Keratinocyte (primary cell): ENCODE results near the gene EFR3B. TPM values are rescaled to one million over a fixed set of nuclear protein-coding genes. Genes with fewer than 3 reads are reported as not detected.

Experiments
- DNase-seq: peaks from one replicate; pipeline ENCODE4 v3.0.0-alpha.2; 2011; ENCODE audit warnings: low read depth, missing footprints, low spot score
- FAIRE-seq: peaks from 2 replicates; lab custom pipeline; 2011; peaks lifted over from hg19 to GRCh38; lab: Jason Lieb, UNC
- H2AFZ ChIP-seq: 2 replicates; pipeline ENCODE4 v1.6.0; 2012; ENCODE audit warnings: low read length, control low read depth, inconsistent platforms; ENCODE audit not compliant: control insufficient read depth
- H3K27ac ChIP-seq: 2 replicates; pipeline ENCODE4 v1.5.1; 2011; ENCODE audit warnings: low read length; ENCODE audit not compliant: control insufficient read depth, insufficient read depth
- H3K27me3 ChIP-seq: 3 replicates; pipeline ENCODE4 v1.6.0; 2011; ENCODE audit warnings: low read length; ENCODE audit not compliant: control insufficient read depth, insufficient read depth; ENCODE audit errors: extremely low read depth
- H3K36me3 ChIP-seq, 2 experiments: 2 replicates in 1 of 2; 3 replicates in 1 of 2; pipeline ENCODE4 v1.5.1; 2011; ENCODE audit warnings: low read length in 2 of 2, mild to moderate bottlenecking in 1 of 2; ENCODE audit not compliant: control insufficient read depth in 2 of 2, insufficient read depth in 2 of 2; ENCODE audit errors: extremely low read depth in 1 of 2
- H3K4me1 ChIP-seq: 3 replicates; pipeline ENCODE4 v1.5.1; 2011; ENCODE audit warnings: low read length; ENCODE audit not compliant: control insufficient read depth, insufficient read depth; ENCODE audit errors: extremely low read depth
- H3K4me2 ChIP-seq: 3 replicates; pipeline ENCODE4 v1.6.0; 2011; ENCODE audit warnings: low read depth, low read length; ENCODE audit not compliant: control insufficient read depth, insufficient read depth; ENCODE audit errors: extremely low read depth
- H3K4me3 ChIP-seq, 3 experiments: fragments of 200-600 bp in 1 of 3; sonication (generic) in 1 of 3; 2 replicates in 2 of 3; 3 replicates in 1 of 3; pipeline ENCODE4 v1.5.1; 2011 to 2016; ENCODE audit warnings: low read length in 3 of 3, mild to moderate bottlenecking in 3 of 3, control low read depth in 2 of 3, inconsistent platforms in 1 of 3, low read depth in 1 of 3, mixed read lengths in 1 of 3, mixed run types in 1 of 3, moderate library complexity in 1 of 3; ENCODE audit not compliant: control insufficient read depth in 2 of 3, insufficient read depth in 2 of 3; ENCODE audit errors: extremely low read depth in 1 of 3
- H3K79me2 ChIP-seq: 2 replicates; pipeline ENCODE4 v1.6.0; 2012; ENCODE audit warnings: low read length; ENCODE audit not compliant: control insufficient read depth, insufficient read depth
- H3K9ac ChIP-seq: 3 replicates; pipeline ENCODE4 v1.6.0; 2011; ENCODE audit warnings: low read length; ENCODE audit not compliant: control insufficient read depth, insufficient read depth; ENCODE audit errors: extremely low read depth
- H3K9me1 ChIP-seq: 3 replicates; pipeline ENCODE4 v1.6.0; 2011; ENCODE audit warnings: low read length; ENCODE audit not compliant: control insufficient read depth, insufficient read depth; ENCODE audit errors: extremely low read depth
- H3K9me3 ChIP-seq: 2 replicates; pipeline ENCODE4 v1.5.1; 2012; ENCODE audit warnings: low read depth, low read length; ENCODE audit not compliant: control insufficient read depth
- H4K20me1 ChIP-seq: 3 replicates; pipeline ENCODE4 v1.6.0; 2011; ENCODE audit warnings: low read length; ENCODE audit not compliant: control insufficient read depth, insufficient read depth; ENCODE audit errors: extremely low read depth
- CTCF ChIP-seq, 3 experiments: IDR thresholded peaks in 1 of 3; conservative IDR thresholded peaks in 1 of 3; optimal IDR thresholded peaks in 1 of 3; 2 replicates in 2 of 3; 3 replicates in 1 of 3; pipeline versions ENCODE3 to v1.5.1; 2011; ENCODE audit warnings: low read length in 3 of 3, mild to moderate bottlenecking in 3 of 3, moderate library complexity in 2 of 3, control low read depth in 1 of 3, inconsistent platforms in 1 of 3; ENCODE audit not compliant: insufficient read depth in 2 of 3; ENCODE audit errors: extremely low read depth in 1 of 3
- EZH2 ChIP-seq: IDR thresholded peaks from one replicate; pipeline ENCODE4 v1.6.1; 2012; ENCODE audit warnings: inconsistent platforms, mild to moderate bottlenecking, low read length, moderate library complexity
- dilution Hi-C: fragments of 300-500 bp; cut with MboI; formaldehyde crosslinking; loops from one replicate; pipeline ENCODE4 v1.7.0; 2020; ENCODE audit warnings: low sequenced_read_pairs; ENCODE audit not compliant: extremely low pct_ligation_motif_present
- polyA plus RNA-seq, 5 experiments: library from polyadenylated mRNA; depleted of rRNA in 3 of 5; stranded (reverse) in 3 of 5; stranded (forward) in 1 of 5; unstranded in 1 of 5; fragments of >200 nt; gene quantifications; 1 replicate in 1 of 5; 2 replicates in 3 of 5; 3 replicates in 1 of 5; pipeline versions ENCODE4 v1.2.1 to v1.2.3, GENCODE V29; 2011 to 2012; ENCODE audit warnings: missing spikeins in 2 of 5, low read depth in 1 of 5, low replicate concordance in 1 of 5

EFR3B gene
- polyA plus RNA-seq, 1 donor (not counting 4 experiments of a cell fraction or from before 2014, with no cell fraction given) = 0.09 TPM

DNA sequence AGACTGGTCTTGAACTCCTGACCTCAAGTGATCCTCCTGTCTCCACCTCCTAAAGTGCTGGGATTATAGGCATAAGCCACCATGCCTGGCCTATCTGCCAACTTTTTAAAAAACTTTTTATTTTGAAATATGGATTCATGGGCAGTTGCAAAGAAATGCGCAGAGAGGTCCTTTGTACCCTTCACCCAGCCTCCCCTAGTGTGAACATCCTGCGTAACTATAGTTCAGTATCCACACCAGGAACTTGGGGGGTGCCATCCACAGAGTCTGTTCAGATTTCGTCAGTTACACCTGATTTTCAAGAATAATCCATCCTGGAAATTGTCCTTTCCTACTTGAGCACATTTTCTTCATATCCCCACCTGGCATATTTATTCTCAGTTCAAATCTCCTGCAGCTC, 33.0 kb downstream of the EFR3B start:
- no peaks in the 10 kb centered on the region for H3K9me3 ChIP-seq
- no peaks in the 10 kb centered on the region for H3K36me3 ChIP-seq
- H2AFZ ChIP-seq = no peak overlapping the region
- peaks cover 58% of the 10 kb centered on the region for H3K27me3 ChIP-seq
- H3K9me1 ChIP-seq = no peaks in the 10 kb centered on the region
- peaks cover 6% of the 10 kb centered on the region for H4K20me1 ChIP-seq
- no peak overlapping the region for H3K4me2 ChIP-seq
- TF ChIP-seq EZH2 = no peak
- TF ChIP-seq CTCF (optimal IDR thresholded peaks at IDR 0.05 in 1 of 3, IDR thresholded peaks at IDR 0.05 in 1 of 3, conservative IDR thresholded peaks at IDR 0.05 in 1 of 3; ENCODE audit: extremely low read depth in 1 of 3, insufficient read depth in 2 of 3, low read length in 3 of 3) = no peak
- H3K4me1 ChIP-seq = peaks cover 12% of the 10 kb centered on the region
- no peak overlapping the region for H3K27ac ChIP-seq
- no peak overlapping the region for H3K4me3 ChIP-seq
- no peak overlapping the region for H3K9ac ChIP-seq
- DNase-seq (no peak), FAIRE-seq (no peak)
- H3K79me2 ChIP-seq = no peaks in the 10 kb centered on the region
- dilution Hi-C loops = no loop called here

DNA sequence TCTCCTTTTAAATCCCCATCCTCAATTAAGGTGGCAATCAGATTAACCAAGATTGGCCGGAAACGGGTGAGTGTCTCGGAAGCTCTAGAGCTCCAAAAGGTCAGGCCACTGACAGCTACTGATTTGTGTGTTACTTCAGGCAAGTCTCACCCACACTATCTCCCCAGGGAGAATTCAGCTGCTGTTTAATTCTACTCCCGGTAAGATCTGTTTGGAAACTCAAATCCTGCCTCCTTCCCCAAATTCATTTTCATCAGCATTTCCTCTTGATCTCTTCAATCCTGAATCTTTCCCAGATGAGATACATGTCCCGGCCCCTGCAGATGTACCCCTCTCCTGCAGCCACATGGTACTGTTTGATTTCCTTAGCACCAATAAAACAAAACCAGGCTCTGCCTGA, 34.9 kb downstream of the EFR3B start:
- dilution Hi-C loops = no loop called here
- FAIRE-seq (no peak), DNase-seq (no peak)
- H3K27me3 ChIP-seq = peaks cover 70% of the 10 kb centered on the region
- no peaks in the 10 kb centered on the region for H3K9me1 ChIP-seq
- H3K9me3 ChIP-seq = no peaks in the 10 kb centered on the region
- H2AFZ ChIP-seq = no peak overlapping the region
- H3K79me2 ChIP-seq = no peaks in the 10 kb centered on the region
- H3K9ac ChIP-seq = no peak overlapping the region
- H3K4me2 ChIP-seq = no peak overlapping the region
- no peak overlapping the region for H3K4me3 ChIP-seq
- no peaks in the 10 kb centered on the region for H3K36me3 ChIP-seq
- no peak overlapping the region for H3K27ac ChIP-seq
- H3K4me1 ChIP-seq = peaks cover 12% of the 10 kb centered on the region
- peaks cover 6% of the 10 kb centered on the region for H4K20me1 ChIP-seq
- no peak for TF ChIP-seq EZH2
- TF ChIP-seq CTCF (optimal IDR thresholded peaks at IDR 0.05 in 1 of 3, IDR thresholded peaks at IDR 0.05 in 1 of 3, conservative IDR thresholded peaks at IDR 0.05 in 1 of 3; ENCODE audit: extremely low read depth in 1 of 3, insufficient read depth in 2 of 3, low read length in 3 of 3) = no peak
